Endodermal cell (in vitro differentiated cells): ENCODE data around the gene SLC6A12. TPM values are rescaled to one million over a fixed set of nuclear protein-coding genes. Genes with fewer than 3 reads are reported as not detected.

ENCODE experiments used
- DNase-seq: peaks from one replicate; pipeline ENCODE4 v3.0.0-alpha.2; 2017
- H3K27ac ChIP-seq: 2 replicates; pipeline ENCODE4 v1.5.1; 2013; ENCODE audit warnings: mild to moderate bottlenecking, low read depth, low read length, moderate library complexity
- H3K27me3 ChIP-seq: 2 replicates; pipeline ENCODE4 v1.6.1; 2013; ENCODE audit warnings: mild to moderate bottlenecking, low read length, moderate library complexity; ENCODE audit not compliant: insufficient read depth, control insufficient read depth, poor library complexity, severe bottlenecking
- H3K36me3 ChIP-seq: 2 replicates; pipeline ENCODE4 v1.7.0; 2013; ENCODE audit warnings: mild to moderate bottlenecking, low read length, moderate library complexity; ENCODE audit not compliant: control insufficient read depth, insufficient read depth
- H3K4me1 ChIP-seq: one replicate; pipeline ENCODE4 v1.7.0; 2013; ENCODE audit warnings: low read length; ENCODE audit not compliant: control insufficient read depth, insufficient read depth
- H3K4me3 ChIP-seq: 2 replicates; pipeline ENCODE4 v1.5.1; 2013; ENCODE audit warnings: mild to moderate bottlenecking, low read length, moderate library complexity
- H3K9ac ChIP-seq: 2 replicates; pipeline ENCODE4 v1.6.1; 2013; ENCODE audit warnings: mild to moderate bottlenecking, low read length, moderate library complexity; ENCODE audit not compliant: poor library complexity, severe bottlenecking; ENCODE audit errors: extremely low read depth
- H3K9me3 ChIP-seq: 2 replicates; pipeline ENCODE4 v1.6.1; 2013; ENCODE audit warnings: mild to moderate bottlenecking, low read length, moderate library complexity; ENCODE audit not compliant: control insufficient read depth
- H3K27ac Mint-ChIP-seq: 2 replicates; pipeline ENCODE4 v1.8.0; 2020; ENCODE audit warnings: mixed read lengths
- H3K27me3 Mint-ChIP-seq: 2 replicates; pipeline ENCODE4 v1.8.0; 2021; ENCODE audit warnings: mild to moderate bottlenecking, mixed read lengths; ENCODE audit not compliant: insufficient read depth
- H3K36me3 Mint-ChIP-seq: 2 replicates; pipeline ENCODE4 v1.8.0; 2020; ENCODE audit warnings: low read depth, mixed read lengths
- H3K4me1 Mint-ChIP-seq: 2 replicates; pipeline ENCODE4 v1.8.0; 2020; ENCODE audit warnings: mixed read lengths
- H3K4me3 Mint-ChIP-seq: 2 replicates; pipeline ENCODE4 v1.8.0; 2020; ENCODE audit warnings: mild to moderate bottlenecking, moderate library complexity, mixed read lengths
- H3K9me3 Mint-ChIP-seq: 2 replicates; pipeline ENCODE4 v1.8.0; 2020; ENCODE audit warnings: mild to moderate bottlenecking, mixed read lengths
- WGBS, 2 experiments: methylation state at CpG; one replicate each; pipeline versions ENCODE4 v1.1.5 to v1.1.7; 2013; ENCODE audit warnings: missing lambda C conversion rate in 2 of 2, mixed read lengths in 1 of 2; ENCODE audit not compliant: insufficient coverage in 1 of 2, insufficient read length in 1 of 2; 5-methylcytosine and 5-hydroxymethylcytosine counted together
- total RNA-seq, 2 donors: library from RNA; stranded (reverse); fragmentation: NEBNext Ultra II Directional in 1 of 2; extraction: Animal tissue kit (Norgen Biotek cat#: 25700) in 1 of 2; gene quantifications; 2 replicates in 1 of 2; 3 replicates in 1 of 2; pipeline ENCODE4 v1.2.1, GENCODE V29; 2021
- TF ChIP-seq, protein P1 (sequence below): fragments of 200-600 bp; sonication (generic); conservative IDR thresholded peaks from 2 replicates; pipeline ENCODE4 v1.5.0; 2021; ENCODE audit warnings: antibody characterized with exemption, mild to moderate bottlenecking

The SLC6A12 gene
- total RNA-seq, 2 donors from 2014 or later, result 0.58 to 1.3 TPM

DNA sequence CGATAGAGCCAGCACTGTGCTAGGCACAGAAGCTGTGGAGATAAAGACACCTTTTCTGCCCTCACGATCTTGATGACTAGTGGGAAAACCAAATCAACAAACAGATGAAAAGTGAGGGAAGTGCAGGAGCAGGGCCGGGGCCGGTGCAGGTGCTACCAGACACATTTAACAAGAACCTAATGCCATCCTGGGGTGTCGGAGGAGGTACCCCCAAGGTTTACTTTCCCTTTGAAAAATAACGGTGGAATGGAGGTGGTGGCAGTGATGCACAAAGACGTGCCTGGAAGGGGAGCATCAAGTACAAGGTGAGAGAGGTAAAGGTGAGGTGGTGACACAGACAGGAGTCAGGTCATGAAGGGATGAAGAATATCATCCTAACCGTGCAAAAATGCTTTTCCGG lies 26.6 kb upstream of the SLC6A12 start:
- Histone ChIP-seq H3K27me3 (no peaks in the 10 kb centered on the region), H3K27ac (no peak overlapping the region), H3K4me1 (no peaks in the 10 kb centered on the region), H3K36me3 (no peaks in the 10 kb centered on the region), H3K9me3 (peaks cover 12% of the 10 kb centered on the region), H3K4me3 (no peak overlapping the region), H3K9ac (no peak overlapping the region)
- peak; percentile 22 for DNase-seq
- no peak overlapping the region for H3K4me3 Mint-ChIP-seq
- peaks cover 6% of the 10 kb centered on the region for H3K36me3 Mint-ChIP-seq
- peaks cover 25% of the 10 kb centered on the region for H3K27me3 Mint-ChIP-seq
- H3K27ac Mint-ChIP-seq, result no peak overlapping the region
- TF ChIP-seq, protein P1, sequence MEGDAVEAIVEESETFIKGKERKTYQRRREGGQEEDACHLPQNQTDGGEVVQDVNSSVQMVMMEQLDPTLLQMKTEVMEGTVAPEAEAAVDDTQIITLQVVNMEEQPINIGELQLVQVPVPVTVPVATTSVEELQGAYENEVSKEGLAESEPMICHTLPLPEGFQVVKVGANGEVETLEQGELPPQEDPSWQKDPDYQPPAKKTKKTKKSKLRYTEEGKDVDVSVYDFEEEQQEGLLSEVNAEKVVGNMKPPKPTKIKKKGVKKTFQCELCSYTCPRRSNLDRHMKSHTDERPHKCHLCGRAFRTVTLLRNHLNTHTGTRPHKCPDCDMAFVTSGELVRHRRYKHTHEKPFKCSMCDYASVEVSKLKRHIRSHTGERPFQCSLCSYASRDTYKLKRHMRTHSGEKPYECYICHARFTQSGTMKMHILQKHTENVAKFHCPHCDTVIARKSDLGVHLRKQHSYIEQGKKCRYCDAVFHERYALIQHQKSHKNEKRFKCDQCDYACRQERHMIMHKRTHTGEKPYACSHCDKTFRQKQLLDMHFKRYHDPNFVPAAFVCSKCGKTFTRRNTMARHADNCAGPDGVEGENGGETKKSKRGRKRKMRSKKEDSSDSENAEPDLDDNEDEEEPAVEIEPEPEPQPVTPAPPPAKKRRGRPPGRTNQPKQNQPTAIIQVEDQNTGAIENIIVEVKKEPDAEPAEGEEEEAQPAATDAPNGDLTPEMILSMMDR, result no peak
- peaks cover 46% of the 10 kb centered on the region for H3K9me3 Mint-ChIP-seq
- WGBS, 2 experiments, result 93 to 95% methylated on average over 6 to 9 of the region's 9 CpGs
- H3K4me1 Mint-ChIP-seq, result no peaks in the 10 kb centered on the region

DNA sequence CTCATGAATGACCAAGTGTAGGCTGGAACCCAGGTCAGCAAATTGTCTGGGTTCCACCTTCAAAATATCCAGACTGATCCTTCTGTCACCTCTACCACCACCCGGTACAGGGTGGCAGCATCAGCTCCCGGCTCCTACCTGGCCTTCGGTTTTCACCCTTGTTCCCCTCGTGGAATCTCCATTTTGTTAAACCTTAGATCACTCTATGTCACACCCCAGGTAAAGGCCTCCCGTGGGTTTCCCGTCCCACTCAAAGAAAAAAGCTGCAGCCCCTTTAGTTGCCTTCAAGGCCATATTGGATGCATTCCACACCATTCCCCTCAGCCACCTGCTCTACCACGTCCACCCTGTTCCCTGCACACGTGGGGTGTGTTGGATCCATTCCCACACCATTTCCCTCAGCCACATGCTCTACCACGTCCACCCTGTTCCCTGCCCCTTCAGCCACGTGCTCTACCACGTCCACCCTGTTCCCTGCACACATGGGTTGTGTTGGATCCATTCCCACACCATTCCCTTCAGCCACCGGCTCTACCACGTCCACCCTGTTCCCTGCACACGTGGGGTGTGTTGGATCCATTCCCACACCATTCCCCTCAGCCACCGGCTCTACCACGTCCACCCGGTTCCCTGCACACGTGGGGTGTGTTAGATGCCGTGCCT lies 24.9 kb upstream of the SLC6A12 start:
- H3K9ac ChIP-seq, result no peak overlapping the region
- H3K9me3 Mint-ChIP-seq, result peaks cover 54% of the 10 kb centered on the region
- TF ChIP-seq, protein P1, result no peak
- H3K4me3 ChIP-seq, result no peak overlapping the region
- no peaks in the 10 kb centered on the region for H3K4me1 Mint-ChIP-seq
- H3K27ac ChIP-seq, result no peak overlapping the region
- no peaks in the 10 kb centered on the region for H3K36me3 ChIP-seq
- no peak for DNase-seq
- H3K4me3 Mint-ChIP-seq, result no peak overlapping the region
- H3K27me3 ChIP-seq, result no peaks in the 10 kb centered on the region
- peaks cover 7% of the 10 kb centered on the region for H3K36me3 Mint-ChIP-seq
- H3K27me3 Mint-ChIP-seq, result peaks cover 11% of the 10 kb centered on the region
- H3K27ac Mint-ChIP-seq, result no peak overlapping the region
- H3K4me1 ChIP-seq, result no peaks in the 10 kb centered on the region
- peaks cover 21% of the 10 kb centered on the region for H3K9me3 ChIP-seq
- WGBS, 2 experiments, result 68 to 79% methylated on average over 11 to 18 of the region's 19 CpGs

DNA sequence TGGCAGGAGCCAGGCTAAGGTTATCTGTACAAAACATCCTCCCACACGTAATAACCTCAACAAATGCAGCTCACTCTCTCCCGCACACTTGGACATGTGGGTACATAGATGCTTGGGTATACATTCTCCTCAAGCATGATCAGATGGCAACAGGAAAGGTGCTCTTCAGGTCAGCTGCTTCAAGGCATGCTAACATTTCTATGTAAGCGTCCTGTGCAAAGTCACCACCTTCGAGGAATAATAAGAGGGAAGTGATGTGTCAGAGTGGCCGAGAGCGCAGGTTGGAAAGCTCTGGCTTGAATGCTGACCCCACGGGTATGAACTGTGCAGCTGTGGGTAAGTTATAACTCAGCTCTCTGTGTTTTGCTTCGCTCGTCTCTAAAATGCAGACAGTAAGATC lies 24.2 kb upstream of the SLC6A12 start:
- no peak overlapping the region for H3K4me3 Mint-ChIP-seq
- H3K27ac Mint-ChIP-seq, result no peak overlapping the region

More for the DNA sequence above, 24.2 kb upstream of the SLC6A12 start:
- 90 to 99% methylated on average over 8 to 9 of the region's 9 CpGs for WGBS, 2 experiments
- no peak overlapping the region for H3K27ac ChIP-seq
- no peaks in the 10 kb centered on the region for H3K4me1 ChIP-seq
- H3K9me3 Mint-ChIP-seq, result peaks cover 59% of the 10 kb centered on the region
- no peaks in the 10 kb centered on the region for H3K36me3 ChIP-seq
- H3K27me3 Mint-ChIP-seq, result peaks cover 9% of the 10 kb centered on the region
- H3K9ac ChIP-seq, result no peak overlapping the region
- DNase-seq, result no peak
- peaks cover 7% of the 10 kb centered on the region for H3K36me3 Mint-ChIP-seq
- TF ChIP-seq, protein P1, result no peak
- no peak overlapping the region for H3K4me3 ChIP-seq
- no peaks in the 10 kb centered on the region for H3K27me3 ChIP-seq
- peaks cover 21% of the 10 kb centered on the region for H3K9me3 ChIP-seq
- peaks cover 2% of the 10 kb centered on the region for H3K4me1 Mint-ChIP-seq
